ENCODE data around the gene SGMS2.

The SGMS2 gene

DNA sequence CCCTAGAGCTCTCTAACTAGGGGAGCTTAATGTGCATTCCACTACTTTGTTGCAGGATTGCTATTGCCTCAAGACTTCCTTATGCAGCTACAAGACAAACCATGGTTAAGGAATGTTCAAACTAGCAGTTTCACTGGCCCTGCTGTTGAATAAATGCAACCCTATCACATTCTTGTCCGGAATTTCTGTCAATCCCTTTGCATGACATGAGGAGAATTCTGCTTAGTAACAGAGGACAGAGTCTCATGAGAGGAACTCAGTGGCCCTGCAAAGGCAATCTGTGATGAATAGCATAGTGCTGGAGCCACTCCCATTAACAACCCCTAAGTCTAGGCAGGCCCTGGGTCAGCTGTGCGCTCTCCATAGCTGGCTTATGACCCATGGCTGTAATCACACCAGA lies 30.7 kb upstream of the SGMS2 start:
- peaks cover 16% of the 10 kb centered on the region for H3K27me3 ChIP-seq
- no peak overlapping the region for H3K4me3 ChIP-seq (ENCODE audit: low read depth, low read length)
- H3K36me3 ChIP-seq, result no peaks in the 10 kb centered on the region
- no peaks in the 10 kb centered on the region for H3K4me1 ChIP-seq
- H3K9me3 ChIP-seq, result no peaks in the 10 kb centered on the region
- TF ChIP-seq, protein P1, sequence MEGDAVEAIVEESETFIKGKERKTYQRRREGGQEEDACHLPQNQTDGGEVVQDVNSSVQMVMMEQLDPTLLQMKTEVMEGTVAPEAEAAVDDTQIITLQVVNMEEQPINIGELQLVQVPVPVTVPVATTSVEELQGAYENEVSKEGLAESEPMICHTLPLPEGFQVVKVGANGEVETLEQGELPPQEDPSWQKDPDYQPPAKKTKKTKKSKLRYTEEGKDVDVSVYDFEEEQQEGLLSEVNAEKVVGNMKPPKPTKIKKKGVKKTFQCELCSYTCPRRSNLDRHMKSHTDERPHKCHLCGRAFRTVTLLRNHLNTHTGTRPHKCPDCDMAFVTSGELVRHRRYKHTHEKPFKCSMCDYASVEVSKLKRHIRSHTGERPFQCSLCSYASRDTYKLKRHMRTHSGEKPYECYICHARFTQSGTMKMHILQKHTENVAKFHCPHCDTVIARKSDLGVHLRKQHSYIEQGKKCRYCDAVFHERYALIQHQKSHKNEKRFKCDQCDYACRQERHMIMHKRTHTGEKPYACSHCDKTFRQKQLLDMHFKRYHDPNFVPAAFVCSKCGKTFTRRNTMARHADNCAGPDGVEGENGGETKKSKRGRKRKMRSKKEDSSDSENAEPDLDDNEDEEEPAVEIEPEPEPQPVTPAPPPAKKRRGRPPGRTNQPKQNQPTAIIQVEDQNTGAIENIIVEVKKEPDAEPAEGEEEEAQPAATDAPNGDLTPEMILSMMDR (IDR thresholded peaks at IDR 0.05; ENCODE audit: low read depth, low read length), result no peak
- DNase-seq, result no peak

DNA sequence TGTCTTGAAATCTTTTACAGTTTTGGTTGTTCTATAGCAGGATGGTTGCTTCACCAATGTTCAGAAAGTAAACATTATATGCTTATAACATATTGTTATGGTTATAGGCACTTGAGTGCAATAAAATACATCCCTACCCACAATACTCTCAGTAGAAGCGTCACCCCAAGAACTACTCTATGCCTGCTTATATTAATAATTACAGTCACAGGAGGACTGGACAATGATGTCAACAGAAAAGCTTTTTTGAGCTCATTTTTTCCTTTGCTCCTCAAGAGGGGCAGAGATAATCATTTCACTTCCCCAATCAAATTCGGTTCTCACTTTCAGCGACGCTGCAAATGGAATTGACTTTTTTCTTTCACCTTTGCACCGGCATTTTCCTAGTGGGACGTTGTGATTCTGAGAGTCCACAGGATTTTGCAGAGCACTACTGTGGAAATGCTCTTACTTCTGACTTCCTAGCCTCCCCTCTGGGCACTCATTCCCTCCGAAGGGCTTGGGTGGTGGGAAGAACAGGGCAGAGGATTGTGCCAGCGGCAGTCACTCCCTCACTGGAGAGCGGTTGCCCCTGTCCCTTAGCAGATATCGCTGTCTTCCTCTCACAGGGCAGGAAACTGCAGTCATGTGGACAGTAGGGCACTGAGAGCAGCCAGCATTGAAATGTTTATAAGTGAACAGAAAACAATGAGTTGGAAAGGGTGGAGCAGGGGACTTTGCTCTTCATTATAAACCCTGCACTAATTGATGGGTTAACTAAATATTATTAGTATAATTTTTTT lies 24.9 kb upstream of the SGMS2 start:
- TF ChIP-seq, protein P1 (IDR thresholded peaks at IDR 0.05; ENCODE audit: low read depth, low read length), result no peak
- Histone ChIP-seq H3K27me3 (peaks cover 12% of the 10 kb centered on the region), H3K36me3 (no peaks in the 10 kb centered on the region), H3K9me3 (no peaks in the 10 kb centered on the region), H3K4me3 (ENCODE audit: low read depth, low read length) (no peak overlapping the region), H3K4me1 (no peaks in the 10 kb centered on the region)
- no peak for DNase-seq

DNA sequence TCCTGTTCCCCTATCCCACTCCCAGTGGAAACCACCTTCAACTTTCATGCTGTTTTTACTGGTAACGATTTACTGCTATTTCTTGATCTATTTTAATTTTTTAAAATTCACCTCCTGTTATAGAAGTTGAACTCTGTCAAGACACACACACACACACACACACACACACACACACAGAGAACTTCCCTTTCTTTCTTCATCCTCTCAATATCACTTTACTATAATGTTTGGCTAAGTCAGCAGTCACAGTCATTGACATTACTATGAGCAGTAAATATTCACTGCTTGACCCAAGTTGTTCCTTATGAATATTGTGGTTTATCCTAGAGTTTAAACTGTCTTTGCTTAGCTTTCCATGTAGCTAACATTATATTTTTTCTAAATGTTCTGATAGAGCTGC lies 24.0 kb upstream of the SGMS2 start:
- no peaks in the 10 kb centered on the region for H3K4me1 ChIP-seq
- H3K9me3 ChIP-seq, result no peaks in the 10 kb centered on the region
- H3K27me3 ChIP-seq, result peaks cover 12% of the 10 kb centered on the region
- TF ChIP-seq, protein P1 (IDR thresholded peaks at IDR 0.05; ENCODE audit: low read depth, low read length), result no peak
- H3K36me3 ChIP-seq, result no peaks in the 10 kb centered on the region
- DNase-seq, result no peak
- no peak overlapping the region for H3K4me3 ChIP-seq (ENCODE audit: low read depth, low read length)

DNA sequence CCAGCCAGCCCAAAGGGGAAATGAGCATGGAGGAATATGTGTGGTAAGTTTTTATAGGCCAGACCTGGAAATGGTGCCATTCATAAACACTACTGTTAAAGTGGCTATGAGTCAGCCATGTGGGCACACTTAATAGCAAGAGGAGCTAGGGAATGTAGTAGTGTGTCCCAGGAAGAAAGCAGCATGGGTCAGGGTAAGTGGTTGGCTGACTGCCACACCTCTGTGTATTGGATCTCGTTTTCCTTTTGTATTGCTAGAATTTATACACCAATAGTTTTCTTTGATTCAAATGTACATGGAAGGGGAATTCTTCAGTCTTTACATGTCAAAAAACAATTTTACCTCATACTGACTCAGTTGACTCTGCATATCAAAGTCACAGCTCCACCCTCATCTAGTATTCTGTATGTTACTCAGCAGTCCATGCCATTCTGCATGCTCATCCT lies 22.9 kb upstream of the SGMS2 start:
- no peaks in the 10 kb centered on the region for H3K4me1 ChIP-seq
- no peak overlapping the region for H3K4me3 ChIP-seq (ENCODE audit: low read depth, low read length)
- DNase-seq, result no peak
- TF ChIP-seq, protein P1 (IDR thresholded peaks at IDR 0.05; ENCODE audit: low read depth, low read length), result no peak
- no peaks in the 10 kb centered on the region for H3K9me3 ChIP-seq
- no peaks in the 10 kb centered on the region for H3K36me3 ChIP-seq
- H3K27me3 ChIP-seq, result peaks cover 3% of the 10 kb centered on the region

DNA sequence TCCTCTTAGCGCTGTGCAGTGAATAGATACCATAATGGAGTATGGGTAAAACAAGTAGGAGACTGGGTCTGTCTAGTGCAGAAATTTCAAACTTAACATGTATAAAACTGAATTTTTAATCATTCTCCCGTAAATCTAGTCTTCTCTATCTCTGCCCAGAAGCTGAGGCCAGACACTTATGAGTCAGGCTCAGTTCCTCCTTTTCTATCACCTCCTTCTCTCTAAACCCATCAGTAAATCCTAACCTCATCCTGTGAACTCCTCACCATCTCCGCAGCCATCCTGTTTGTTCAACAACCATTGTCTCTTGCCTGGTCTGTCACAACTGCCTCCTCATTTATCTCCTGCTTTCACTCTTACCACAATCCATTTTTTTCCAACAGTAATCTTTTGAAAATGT lies 19.8 kb upstream of the SGMS2 start:
- Histone ChIP-seq H3K4me3 (ENCODE audit: low read depth, low read length) (no peak overlapping the region), H3K9me3 (no peaks in the 10 kb centered on the region), H3K27me3 (no peaks in the 10 kb centered on the region; the same call in 1 of the 2 replicates), H3K4me1 (no peaks in the 10 kb centered on the region), H3K36me3 (no peaks in the 10 kb centered on the region)
- TF ChIP-seq, protein P1 (IDR thresholded peaks at IDR 0.05; ENCODE audit: low read depth, low read length), result no peak
- no peak for DNase-seq

DNA sequence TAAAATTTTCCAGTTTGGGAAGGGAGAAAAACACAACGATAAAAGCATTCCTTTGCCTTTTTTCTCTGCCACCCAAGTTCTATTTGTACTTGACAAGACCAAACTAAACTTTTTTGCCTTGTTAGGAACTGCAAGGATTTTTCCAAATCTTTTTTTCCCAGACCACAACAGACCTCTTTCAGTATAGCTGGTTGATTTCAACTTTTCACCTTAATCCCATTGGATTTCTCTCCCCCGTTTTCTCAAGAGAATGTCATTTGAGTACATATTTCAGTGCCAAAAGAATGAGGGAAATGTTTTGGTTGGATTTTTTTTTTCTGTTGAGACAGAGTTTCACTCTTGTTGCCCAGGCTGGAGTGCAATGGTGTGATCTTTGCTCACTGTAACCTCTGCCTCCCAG lies 18.5 kb upstream of the SGMS2 start:
- TF ChIP-seq, protein P1 (IDR thresholded peaks at IDR 0.05; ENCODE audit: low read depth, low read length), result no peak
- Histone ChIP-seq H3K27me3 (no peaks in the 10 kb centered on the region), H3K4me3 (ENCODE audit: low read depth, low read length) (no peak overlapping the region), H3K4me1 (no peaks in the 10 kb centered on the region), H3K9me3 (no peaks in the 10 kb centered on the region), H3K36me3 (no peaks in the 10 kb centered on the region)
- no peak for DNase-seq
